Astrocyte (in vitro differentiated cells and primary cell): ENCODE data around the gene DUS3L. TPM values are rescaled to one million over a fixed set of nuclear protein-coding genes. Genes with fewer than 3 reads are reported as not detected.

Experiments
- DNase-seq: peaks from one replicate; pipeline ENCODE4 v3.0.0-alpha.2; 2010; ENCODE audit warnings: low read depth
- FAIRE-seq: peaks from 2 replicates; lab custom pipeline; 2011; peaks lifted over from hg19 to GRCh38; lab: Jason Lieb, UNC
- H2AFZ ChIP-seq: 2 replicates; pipeline ENCODE4 v1.6.0; 2012; ENCODE audit warnings: low read depth, low read length, inconsistent platforms
- H3K27ac ChIP-seq: 2 replicates; pipeline ENCODE4 v1.5.1; 2011; ENCODE audit warnings: low read depth, low read length, inconsistent platforms
- H3K27me3 ChIP-seq: 2 replicates; pipeline ENCODE4 v1.6.0; 2011; ENCODE audit warnings: low read length, inconsistent platforms; ENCODE audit not compliant: insufficient read depth
- H3K36me3 ChIP-seq: 2 replicates; pipeline ENCODE4 v1.5.1; 2011; ENCODE audit warnings: low read length, inconsistent platforms; ENCODE audit not compliant: insufficient read depth
- H3K4me1 ChIP-seq: 2 replicates; pipeline ENCODE4 v1.5.1; 2011; ENCODE audit warnings: low read length, inconsistent platforms; ENCODE audit not compliant: insufficient read depth
- H3K4me2 ChIP-seq: 2 replicates; pipeline ENCODE4 v1.6.0; 2012; ENCODE audit warnings: low read length, inconsistent platforms
- H3K4me3 ChIP-seq: 2 replicates; pipeline ENCODE4 v1.5.1; 2011; ENCODE audit warnings: low read depth, mild to moderate bottlenecking, low read length, inconsistent platforms; ENCODE audit not compliant: insufficient read depth
- H3K79me2 ChIP-seq: 2 replicates; pipeline ENCODE4 v1.6.0; 2012; ENCODE audit warnings: mild to moderate bottlenecking, low read length, inconsistent platforms; ENCODE audit not compliant: insufficient read depth
- H3K9ac ChIP-seq: 2 replicates; pipeline ENCODE4 v1.6.0; 2012; ENCODE audit warnings: mild to moderate bottlenecking, low read length, inconsistent platforms
- H3K9me3 ChIP-seq: 2 replicates; pipeline ENCODE4 v1.5.1; 2012; ENCODE audit warnings: low read depth, mild to moderate bottlenecking, low read length, inconsistent platforms; ENCODE audit not compliant: insufficient read depth
- H4K20me1 ChIP-seq: 2 replicates; pipeline ENCODE4 v1.6.0; 2012; ENCODE audit warnings: low read length, inconsistent platforms; ENCODE audit not compliant: insufficient read depth
- H3K27ac Mint-ChIP-seq: one replicate; pipeline ENCODE4 v1.8.0; 2021; ENCODE audit warnings: mild to moderate bottlenecking, mixed read lengths; ENCODE audit not compliant: unreplicated experiment
- H3K27me3 Mint-ChIP-seq: one replicate; pipeline ENCODE4 v1.8.0; 2021; ENCODE audit warnings: low read depth, mixed read lengths; ENCODE audit not compliant: unreplicated experiment
- H3K36me3 Mint-ChIP-seq: one replicate; pipeline ENCODE4 v1.8.0; 2021; ENCODE audit warnings: low read depth, mixed read lengths; ENCODE audit not compliant: unreplicated experiment
- H3K4me1 Mint-ChIP-seq: one replicate; pipeline ENCODE4 v1.8.0; 2021; ENCODE audit warnings: low read depth, mixed read lengths; ENCODE audit not compliant: unreplicated experiment
- H3K4me3 Mint-ChIP-seq: one replicate; pipeline ENCODE4 v1.8.0; 2021; ENCODE audit warnings: mild to moderate bottlenecking, moderate library complexity, mixed read lengths; ENCODE audit not compliant: unreplicated experiment
- H3K9me3 Mint-ChIP-seq: one replicate; pipeline ENCODE4 v1.8.0; 2021; ENCODE audit warnings: mild to moderate bottlenecking, mixed read lengths; ENCODE audit not compliant: unreplicated experiment
- EZH2 ChIP-seq: IDR thresholded peaks from 2 replicates; pipeline ENCODE4 v1.6.1; 2012; ENCODE audit warnings: mild to moderate bottlenecking, low read length, inconsistent platforms; ENCODE audit not compliant: insufficient read depth
- total RNA-seq: library from RNA; stranded (reverse); gene quantifications from 2 replicates; pipeline ENCODE4 v1.2.1, GENCODE V29; 2021
- TF ChIP-seq, protein P1 (sequence below): IDR thresholded peaks from 2 replicates; pipeline ENCODE4 v1.5.1; 2011; ENCODE audit warnings: low read depth, mild to moderate bottlenecking, inconsistent platforms, low read length, moderate library complexity; ENCODE audit not compliant: insufficient read depth

Gene DUS3L
- total RNA-seq, 1 donor from 2014 or later: 18.4 TPM

DNA sequence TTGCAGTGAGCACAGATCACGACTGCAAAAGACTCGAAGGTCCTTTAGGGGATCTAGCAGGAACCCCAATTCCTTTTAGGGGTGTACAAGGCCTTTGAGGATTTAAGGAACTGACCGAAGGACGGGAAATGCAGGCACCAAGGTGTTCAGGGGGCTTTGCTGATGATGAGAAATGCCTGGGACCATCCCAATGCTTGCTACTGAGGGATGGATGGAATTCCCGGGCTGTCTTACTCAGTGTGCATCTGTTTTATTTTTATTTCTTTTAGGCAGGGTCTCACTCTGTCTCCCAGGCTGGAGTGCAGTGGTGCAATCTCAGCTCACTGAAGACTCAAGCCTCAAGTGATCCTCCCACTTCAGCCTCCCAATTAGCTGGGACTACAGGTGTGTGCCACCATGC, 17.7 kb downstream of the DUS3L start:
- no peaks in the 10 kb centered on the region for H3K36me3 ChIP-seq
- no peaks in the 10 kb centered on the region for H3K9me3 ChIP-seq
- DNase-seq (no peak), FAIRE-seq (no peak)
- no peaks in the 10 kb centered on the region for H3K79me2 ChIP-seq
- H3K27ac ChIP-seq: no peak overlapping the region
- H3K4me1 ChIP-seq: no peaks in the 10 kb centered on the region
- Mint-ChIP-seq H3K36me3 (no peaks in the 10 kb centered on the region), H3K4me3 (no peak overlapping the region), H3K27ac (peak overlapping the region; percentile 62), H3K9me3 (no peaks in the 10 kb centered on the region), H3K4me1 (no peaks in the 10 kb centered on the region), H3K27me3 (peaks cover 8% of the 10 kb centered on the region)
- H3K4me3 ChIP-seq: no peak overlapping the region
- no peak overlapping the region for H2AFZ ChIP-seq
- TF ChIP-seq, protein P1, sequence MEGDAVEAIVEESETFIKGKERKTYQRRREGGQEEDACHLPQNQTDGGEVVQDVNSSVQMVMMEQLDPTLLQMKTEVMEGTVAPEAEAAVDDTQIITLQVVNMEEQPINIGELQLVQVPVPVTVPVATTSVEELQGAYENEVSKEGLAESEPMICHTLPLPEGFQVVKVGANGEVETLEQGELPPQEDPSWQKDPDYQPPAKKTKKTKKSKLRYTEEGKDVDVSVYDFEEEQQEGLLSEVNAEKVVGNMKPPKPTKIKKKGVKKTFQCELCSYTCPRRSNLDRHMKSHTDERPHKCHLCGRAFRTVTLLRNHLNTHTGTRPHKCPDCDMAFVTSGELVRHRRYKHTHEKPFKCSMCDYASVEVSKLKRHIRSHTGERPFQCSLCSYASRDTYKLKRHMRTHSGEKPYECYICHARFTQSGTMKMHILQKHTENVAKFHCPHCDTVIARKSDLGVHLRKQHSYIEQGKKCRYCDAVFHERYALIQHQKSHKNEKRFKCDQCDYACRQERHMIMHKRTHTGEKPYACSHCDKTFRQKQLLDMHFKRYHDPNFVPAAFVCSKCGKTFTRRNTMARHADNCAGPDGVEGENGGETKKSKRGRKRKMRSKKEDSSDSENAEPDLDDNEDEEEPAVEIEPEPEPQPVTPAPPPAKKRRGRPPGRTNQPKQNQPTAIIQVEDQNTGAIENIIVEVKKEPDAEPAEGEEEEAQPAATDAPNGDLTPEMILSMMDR: no peak
- H3K9ac ChIP-seq: no peak overlapping the region
- peak overlapping the region; percentile 22 for H3K4me2 ChIP-seq
- H4K20me1 ChIP-seq: no peaks in the 10 kb centered on the region
- H3K27me3 ChIP-seq: no peaks in the 10 kb centered on the region

- Mint-ChIP-seq H3K9me3 (no peaks in the 10 kb centered on the region), H3K27me3 (peaks cover 8% of the 10 kb centered on the region), H3K4me3 (no peak overlapping the region), H3K4me1 (no peaks in the 10 kb centered on the region), H3K36me3 (no peaks in the 10 kb centered on the region), H3K27ac (no peak overlapping the region)
- Histone ChIP-seq H3K4me3 (no peak overlapping the region), H2AFZ (no peak overlapping the region), H3K27me3 (no peaks in the 10 kb centered on the region), H3K4me1 (no peaks in the 10 kb centered on the region), H3K27ac (no peak overlapping the region), H3K9me3 (no peaks in the 10 kb centered on the region), H3K36me3 (no peaks in the 10 kb centered on the region), H3K9ac (no peak overlapping the region), H3K79me2 (no peaks in the 10 kb centered on the region), H3K4me2 (no peak overlapping the region), H4K20me1 (no peaks in the 10 kb centered on the region)
- FAIRE-seq (no peak), DNase-seq (no peak)
- TF ChIP-seq, protein P1: no peak
- TF ChIP-seq EZH2: no peak
These were observed 18.5 kb downstream of the DUS3L start for GRCh38 chr19:5772416-5772815.

DNA sequence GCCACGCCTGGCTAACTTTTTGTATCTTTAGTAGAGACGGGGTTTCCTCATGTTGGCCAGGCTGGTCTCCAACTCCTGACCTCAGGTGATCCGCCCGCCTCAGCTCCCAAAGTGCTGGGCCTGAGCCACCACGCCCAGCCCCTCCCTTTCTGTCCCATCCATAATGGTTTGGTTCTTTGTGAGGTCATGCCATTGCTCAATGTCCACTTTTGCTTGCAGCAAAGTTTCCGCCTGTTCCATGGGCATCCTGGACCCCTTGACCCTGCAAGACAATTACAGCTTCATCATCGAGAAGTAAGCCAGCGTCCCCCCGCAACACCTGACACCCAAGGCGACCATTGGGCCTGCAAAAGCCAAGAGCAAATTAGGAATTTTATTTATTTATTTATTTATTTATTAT, 23.0 kb downstream of the DUS3L start:
- Mint-ChIP-seq H3K27me3 (peaks cover 3% of the 10 kb centered on the region), H3K27ac (no peak overlapping the region), H3K9me3 (peaks cover under 1% of the 10 kb centered on the region), H3K4me3 (peak overlapping the region; percentile 57), H3K4me1 (no peaks in the 10 kb centered on the region), H3K36me3 (no peaks in the 10 kb centered on the region)
- H3K9ac ChIP-seq: no peak overlapping the region
- no peaks in the 10 kb centered on the region for H3K79me2 ChIP-seq
- H3K4me2 ChIP-seq: no peak overlapping the region
- TF ChIP-seq, protein P1: no peak
- TF ChIP-seq EZH2: no peak
- DNase-seq (no peak), FAIRE-seq (no peak)
- H3K27ac ChIP-seq: no peak overlapping the region
- H3K27me3 ChIP-seq: no peaks in the 10 kb centered on the region
- no peak overlapping the region for H3K4me3 ChIP-seq
- no peaks in the 10 kb centered on the region for H3K9me3 ChIP-seq
- no peaks in the 10 kb centered on the region for H4K20me1 ChIP-seq
- no peak overlapping the region for H2AFZ ChIP-seq
- no peaks in the 10 kb centered on the region for H3K4me1 ChIP-seq
- H3K36me3 ChIP-seq: no peaks in the 10 kb centered on the region
